DOHH2 (cell line): Measurements from ENCODE around the gene PRKN.

Source experiments
- EZH2phosphoT487 ChIP-seq: fragments of 200-600 bp; sonication (generic); IDR thresholded peaks from 2 replicates; pipeline ENCODE4 v1.6.1; 2017; ENCODE audit warnings: borderline replicate concordance, mild to moderate bottlenecking, antibody characterized with exemption, low read length, moderate library complexity, mixed read lengths
- TF ChIP-seq, protein P1 (sequence below): fragments of 200-600 bp; sonication (generic); IDR thresholded peaks from one replicate; pipeline ENCODE4 v1.5.1; 2014; ENCODE audit warnings: antibody characterized with exemption, mild to moderate bottlenecking, low read depth, low read length; ENCODE audit not compliant: poor library complexity, severe bottlenecking

DNA sequence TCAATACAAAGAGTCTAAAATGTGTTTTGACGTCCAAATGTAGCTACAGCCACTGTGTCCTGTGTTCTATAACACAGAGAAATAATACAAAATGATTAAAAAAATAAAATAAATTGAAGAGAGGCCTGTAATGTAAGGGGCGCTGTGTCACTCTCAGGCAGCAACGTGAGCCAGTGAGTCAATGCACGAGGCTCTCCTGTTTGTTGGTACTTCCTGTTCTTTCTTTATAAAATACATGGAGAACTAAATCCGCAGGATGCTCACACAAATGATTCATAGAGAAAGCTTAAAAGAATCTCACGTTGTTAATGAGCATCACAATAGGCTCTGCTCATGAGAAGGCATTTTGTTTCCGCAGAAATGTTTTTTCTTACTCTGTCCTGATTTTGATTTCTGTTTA is 818.7 kb downstream of the PRKN start:
- TF ChIP-seq, protein P1, sequence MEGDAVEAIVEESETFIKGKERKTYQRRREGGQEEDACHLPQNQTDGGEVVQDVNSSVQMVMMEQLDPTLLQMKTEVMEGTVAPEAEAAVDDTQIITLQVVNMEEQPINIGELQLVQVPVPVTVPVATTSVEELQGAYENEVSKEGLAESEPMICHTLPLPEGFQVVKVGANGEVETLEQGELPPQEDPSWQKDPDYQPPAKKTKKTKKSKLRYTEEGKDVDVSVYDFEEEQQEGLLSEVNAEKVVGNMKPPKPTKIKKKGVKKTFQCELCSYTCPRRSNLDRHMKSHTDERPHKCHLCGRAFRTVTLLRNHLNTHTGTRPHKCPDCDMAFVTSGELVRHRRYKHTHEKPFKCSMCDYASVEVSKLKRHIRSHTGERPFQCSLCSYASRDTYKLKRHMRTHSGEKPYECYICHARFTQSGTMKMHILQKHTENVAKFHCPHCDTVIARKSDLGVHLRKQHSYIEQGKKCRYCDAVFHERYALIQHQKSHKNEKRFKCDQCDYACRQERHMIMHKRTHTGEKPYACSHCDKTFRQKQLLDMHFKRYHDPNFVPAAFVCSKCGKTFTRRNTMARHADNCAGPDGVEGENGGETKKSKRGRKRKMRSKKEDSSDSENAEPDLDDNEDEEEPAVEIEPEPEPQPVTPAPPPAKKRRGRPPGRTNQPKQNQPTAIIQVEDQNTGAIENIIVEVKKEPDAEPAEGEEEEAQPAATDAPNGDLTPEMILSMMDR, result no peak
- TF ChIP-seq EZH2phosphoT487, result no peak
